Measurements from ENCODE around the gene C10orf71. TPM values are rescaled to one million over a fixed set of nuclear protein-coding genes. Genes with fewer than 3 reads are reported as not detected.

The C10orf71 gene
- polyA plus RNA-seq, 2 of the 4 experiments (the other 2 are of a cell fraction) = not detected

DNA sequence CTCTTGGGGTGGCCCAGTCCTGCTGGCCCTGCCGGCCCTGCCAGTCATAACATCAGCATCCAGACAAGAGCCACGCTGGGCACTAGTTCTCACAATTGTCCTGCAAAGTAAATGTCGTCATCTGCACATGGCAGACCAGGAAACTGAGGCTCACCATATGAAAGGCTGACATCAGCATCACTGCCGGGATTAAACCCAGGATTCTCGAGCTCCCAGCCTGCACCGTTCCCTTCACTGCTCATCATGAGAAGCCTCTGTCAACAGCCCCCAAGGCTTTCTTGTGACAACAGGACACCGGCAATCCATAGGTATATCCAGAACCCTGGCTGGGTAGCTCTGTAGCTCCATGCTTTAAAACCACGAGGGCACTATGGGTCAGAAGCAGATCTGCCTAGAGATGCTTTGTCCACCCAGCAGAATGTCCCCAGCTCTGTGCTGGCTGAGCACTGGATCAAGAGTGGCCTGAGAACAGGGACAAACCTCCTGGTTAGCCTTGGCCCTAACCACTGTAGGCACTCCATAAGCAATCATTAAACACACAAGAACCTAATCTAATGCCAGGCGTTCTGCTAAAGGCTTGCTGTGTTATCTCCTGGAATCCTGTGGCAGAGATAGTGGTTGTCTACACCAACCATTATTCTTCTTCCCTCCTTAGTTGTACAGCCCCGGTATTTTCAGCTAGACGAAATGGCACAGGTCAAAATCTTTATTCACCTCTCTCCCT, 41.2 kb upstream of the C10orf71 start:
- DNase-seq (ENCODE audit: low read depth in 1 of 2, low spot score in 1 of 2) (no peak), FAIRE-seq (no peak), ATAC-seq (no peak)
- H3K27ac ChIP-seq = no peak overlapping the region
- ChIA-PET POLR2A (no interaction called here), CTCF (no interaction called here)
- TF ChIP-seq, protein P1, sequence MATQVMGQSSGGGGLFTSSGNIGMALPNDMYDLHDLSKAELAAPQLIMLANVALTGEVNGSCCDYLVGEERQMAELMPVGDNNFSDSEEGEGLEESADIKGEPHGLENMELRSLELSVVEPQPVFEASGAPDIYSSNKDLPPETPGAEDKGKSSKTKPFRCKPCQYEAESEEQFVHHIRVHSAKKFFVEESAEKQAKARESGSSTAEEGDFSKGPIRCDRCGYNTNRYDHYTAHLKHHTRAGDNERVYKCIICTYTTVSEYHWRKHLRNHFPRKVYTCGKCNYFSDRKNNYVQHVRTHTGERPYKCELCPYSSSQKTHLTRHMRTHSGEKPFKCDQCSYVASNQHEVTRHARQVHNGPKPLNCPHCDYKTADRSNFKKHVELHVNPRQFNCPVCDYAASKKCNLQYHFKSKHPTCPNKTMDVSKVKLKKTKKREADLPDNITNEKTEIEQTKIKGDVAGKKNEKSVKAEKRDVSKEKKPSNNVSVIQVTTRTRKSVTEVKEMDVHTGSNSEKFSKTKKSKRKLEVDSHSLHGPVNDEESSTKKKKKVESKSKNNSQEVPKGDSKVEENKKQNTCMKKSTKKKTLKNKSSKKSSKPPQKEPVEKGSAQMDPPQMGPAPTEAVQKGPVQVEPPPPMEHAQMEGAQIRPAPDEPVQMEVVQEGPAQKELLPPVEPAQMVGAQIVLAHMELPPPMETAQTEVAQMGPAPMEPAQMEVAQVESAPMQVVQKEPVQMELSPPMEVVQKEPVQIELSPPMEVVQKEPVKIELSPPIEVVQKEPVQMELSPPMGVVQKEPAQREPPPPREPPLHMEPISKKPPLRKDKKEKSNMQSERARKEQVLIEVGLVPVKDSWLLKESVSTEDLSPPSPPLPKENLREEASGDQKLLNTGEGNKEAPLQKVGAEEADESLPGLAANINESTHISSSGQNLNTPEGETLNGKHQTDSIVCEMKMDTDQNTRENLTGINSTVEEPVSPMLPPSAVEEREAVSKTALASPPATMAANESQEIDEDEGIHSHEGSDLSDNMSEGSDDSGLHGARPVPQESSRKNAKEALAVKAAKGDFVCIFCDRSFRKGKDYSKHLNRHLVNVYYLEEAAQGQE (IDR thresholded peaks at IDR 0.05) = no peak
- TF ChIP-seq SMC3 (IDR thresholded peaks at IDR 0.05) (no peak), ZNF302 (CRISPR knock-in tag; IDR thresholded peaks at IDR 0.05) (no peak), HEYL (CRISPR knock-in tag; IDR thresholded peaks at IDR 0.05) (no peak), MAFK (IDR thresholded peaks at IDR 0.05; ENCODE audit: partially characterized antibody) (no peak), RAD21 (conservative IDR thresholded peaks at IDR 0.05 in 1 of 2, IDR thresholded peaks at IDR 0.05 in 1 of 2) (no peak), HDAC2 (IDR thresholded peaks at IDR 0.05) (no peak), ZC3H11A (IDR thresholded peaks at IDR 0.05) (no peak), RARB (CRISPR knock-in tag; IDR thresholded peaks at IDR 0.05) (no peak), ZFP36 (IDR thresholded peaks at IDR 0.05; ENCODE audit: borderline replicate concordance, partially characterized antibody) (no peak), CHD2 (IDR thresholded peaks at IDR 0.05; ENCODE audit: low read length, partially characterized antibody) (no peak)
- TF ChIP-seq, protein P2, sequence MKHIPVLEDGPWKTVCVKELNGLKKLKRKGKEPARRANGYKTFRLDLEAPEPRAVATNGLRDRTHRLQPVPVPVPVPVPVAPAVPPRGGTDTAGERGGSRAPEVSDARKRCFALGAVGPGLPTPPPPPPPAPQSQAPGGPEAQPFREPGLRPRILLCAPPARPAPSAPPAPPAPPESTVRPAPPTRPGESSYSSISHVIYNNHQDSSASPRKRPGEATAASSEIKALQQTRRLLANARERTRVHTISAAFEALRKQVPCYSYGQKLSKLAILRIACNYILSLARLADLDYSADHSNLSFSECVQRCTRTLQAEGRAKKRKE (CRISPR knock-in tag; IDR thresholded peaks at IDR 0.05; ENCODE audit: low read depth) = no peak
- TF ChIP-seq, protein P3, sequence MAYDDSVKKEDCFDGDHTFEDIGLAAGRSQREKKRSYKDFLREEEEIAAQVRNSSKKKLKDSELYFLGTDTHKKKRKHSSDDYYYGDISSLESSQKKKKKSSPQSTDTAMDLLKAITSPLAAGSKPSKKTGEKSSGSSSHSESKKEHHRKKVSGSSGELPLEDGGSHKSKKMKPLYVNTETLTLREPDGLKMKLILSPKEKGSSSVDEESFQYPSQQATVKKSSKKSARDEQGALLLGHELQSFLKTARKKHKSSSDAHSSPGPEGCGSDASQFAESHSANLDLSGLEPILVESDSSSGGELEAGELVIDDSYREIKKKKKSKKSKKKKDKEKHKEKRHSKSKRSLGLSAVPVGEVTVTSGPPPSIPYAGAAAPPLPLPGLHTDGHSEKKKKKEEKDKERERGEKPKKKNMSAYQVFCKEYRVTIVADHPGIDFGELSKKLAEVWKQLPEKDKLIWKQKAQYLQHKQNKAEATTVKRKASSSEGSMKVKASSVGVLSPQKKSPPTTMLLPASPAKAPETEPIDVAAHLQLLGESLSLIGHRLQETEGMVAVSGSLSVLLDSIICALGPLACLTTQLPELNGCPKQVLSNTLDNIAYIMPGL (CRISPR knock-in tag; IDR thresholded peaks at IDR 0.05; ENCODE audit: borderline replicate concordance) = no peak
- TF ChIP-seq, protein P4, sequence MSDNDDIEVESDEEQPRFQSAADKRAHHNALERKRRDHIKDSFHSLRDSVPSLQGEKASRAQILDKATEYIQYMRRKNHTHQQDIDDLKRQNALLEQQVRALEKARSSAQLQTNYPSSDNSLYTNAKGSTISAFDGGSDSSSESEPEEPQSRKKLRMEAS (IDR thresholded peaks at IDR 0.05) = no peak
- WGBS (ENCODE audit: missing lambda C conversion rate) = 19% methylated on average over 10 of the region's 11 CpGs
- no peaks in the 10 kb centered on the region for H3K9me3 ChIP-seq
- H3K4me1 ChIP-seq = no peaks in the 10 kb centered on the region
- no peak overlapping the region for H3K4me3 ChIP-seq
- H3K4me2 ChIP-seq = no peak overlapping the region

DNA sequence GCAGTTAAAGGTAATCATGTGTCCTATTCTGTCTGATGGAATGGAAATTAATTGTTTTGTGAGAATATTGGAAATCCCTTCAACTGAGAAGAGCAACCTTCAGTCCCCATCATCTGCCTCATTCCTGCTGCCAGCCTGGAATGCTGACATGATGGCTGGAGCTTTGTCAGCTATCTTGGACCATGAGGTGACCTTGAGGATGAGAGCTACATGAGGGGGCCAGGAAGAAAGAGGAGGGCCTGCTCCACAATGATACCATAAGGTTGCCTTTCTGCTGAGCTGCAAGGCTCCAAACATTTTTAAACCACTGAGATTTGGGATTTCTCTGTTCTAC, 40.7 kb upstream of the C10orf71 start:
- no peak for ATAC-seq
- POLR2A ChIA-PET = no interaction called here

DNA sequence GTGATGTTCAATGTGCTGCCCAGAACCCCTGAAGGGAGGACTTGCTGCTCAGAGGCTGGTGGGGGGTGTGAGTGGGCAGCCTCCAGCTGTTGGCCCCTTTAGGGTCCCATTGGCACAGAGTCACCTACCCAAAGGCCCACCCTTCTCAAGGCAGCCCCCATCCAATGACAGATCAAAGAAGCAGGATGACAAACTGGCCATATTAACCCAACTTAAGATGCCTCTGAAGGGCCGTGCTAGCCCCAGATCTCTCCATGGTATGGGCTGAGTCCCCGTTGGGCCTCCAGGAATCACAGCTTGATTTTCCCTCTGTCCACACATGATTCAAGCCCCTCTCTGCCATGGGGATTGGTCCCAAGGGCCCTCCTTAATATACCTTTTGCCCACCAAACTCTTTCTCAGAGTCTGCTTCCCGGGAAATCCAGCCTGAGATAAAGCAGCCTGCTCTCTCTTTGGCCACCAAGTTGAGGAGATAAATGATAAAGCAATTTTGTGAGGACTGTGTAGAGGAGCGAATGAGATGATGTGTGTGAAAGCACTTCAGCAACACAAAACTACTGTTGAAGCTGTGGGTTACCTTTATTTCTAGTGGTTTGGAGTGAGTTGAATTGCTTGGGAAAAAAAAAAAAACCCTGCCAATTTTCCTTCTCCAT, 38.2 kb upstream of the C10orf71 start:
- CTCF ChIA-PET = interaction anchor here (0.8 kb wide), 1 partner anchor 605 kb away, joined by 3 read pairs; no protein-coding TSS in a partner anchor
- FAIRE-seq (no peak), ATAC-seq (no peak), DNase-seq (ENCODE audit: low read depth in 1 of 2, low spot score in 1 of 2) (no peak)
- Histone ChIP-seq H3K4me2 (no peak overlapping the region), H3K4me1 (no peaks in the 10 kb centered on the region), H3K4me3 (no peak overlapping the region), H3K27ac (no peak overlapping the region), H3K9me3 (no peaks in the 10 kb centered on the region)
- WGBS (ENCODE audit: missing lambda C conversion rate) = 8% methylated on average over 4 of the region's 4 CpGs
- POLR2A ChIA-PET = no interaction called here
- no peak for TF ChIP-seq CHD2 (IDR thresholded peaks at IDR 0.05; ENCODE audit: low read length, partially characterized antibody)
- TF ChIP-seq, protein P5, sequence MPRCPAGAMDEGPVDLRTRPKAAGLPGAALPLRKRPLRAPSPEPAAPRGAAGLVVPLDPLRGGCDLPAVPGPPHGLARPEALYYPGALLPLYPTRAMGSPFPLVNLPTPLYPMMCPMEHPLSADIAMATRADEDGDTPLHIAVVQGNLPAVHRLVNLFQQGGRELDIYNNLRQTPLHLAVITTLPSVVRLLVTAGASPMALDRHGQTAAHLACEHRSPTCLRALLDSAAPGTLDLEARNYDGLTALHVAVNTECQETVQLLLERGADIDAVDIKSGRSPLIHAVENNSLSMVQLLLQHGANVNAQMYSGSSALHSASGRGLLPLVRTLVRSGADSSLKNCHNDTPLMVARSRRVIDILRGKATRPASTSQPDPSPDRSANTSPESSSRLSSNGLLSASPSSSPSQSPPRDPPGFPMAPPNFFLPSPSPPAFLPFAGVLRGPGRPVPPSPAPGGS (IDR thresholded peaks at IDR 0.05) = no peak
- TF ChIP-seq CBX8 (IDR thresholded peaks at IDR 0.05) = no peak
- TF ChIP-seq HOXA7 (CRISPR knock-in tag; IDR thresholded peaks at IDR 0.05) = no peak
- TF ChIP-seq HEYL (CRISPR knock-in tag; IDR thresholded peaks at IDR 0.05) = no peak
- no peak for TF ChIP-seq ZFP36 (IDR thresholded peaks at IDR 0.05; ENCODE audit: borderline replicate concordance, partially characterized antibody)
- no peak for TF ChIP-seq POLR2AphosphoS2 (conservative IDR thresholded peaks at IDR 0.05; ENCODE audit: low read length)
- TF ChIP-seq RNF2 (IDR thresholded peaks at IDR 0.05; ENCODE audit: borderline replicate concordance, low read depth) = no peak
- no peak for TF ChIP-seq ZC3H11A (IDR thresholded peaks at IDR 0.05)
- TF ChIP-seq, protein P6, sequence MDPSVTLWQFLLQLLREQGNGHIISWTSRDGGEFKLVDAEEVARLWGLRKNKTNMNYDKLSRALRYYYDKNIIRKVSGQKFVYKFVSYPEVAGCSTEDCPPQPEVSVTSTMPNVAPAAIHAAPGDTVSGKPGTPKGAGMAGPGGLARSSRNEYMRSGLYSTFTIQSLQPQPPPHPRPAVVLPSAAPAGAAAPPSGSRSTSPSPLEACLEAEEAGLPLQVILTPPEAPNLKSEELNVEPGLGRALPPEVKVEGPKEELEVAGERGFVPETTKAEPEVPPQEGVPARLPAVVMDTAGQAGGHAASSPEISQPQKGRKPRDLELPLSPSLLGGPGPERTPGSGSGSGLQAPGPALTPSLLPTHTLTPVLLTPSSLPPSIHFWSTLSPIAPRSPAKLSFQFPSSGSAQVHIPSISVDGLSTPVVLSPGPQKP (IDR thresholded peaks at IDR 0.05; ENCODE audit: low read depth, low read length) = no peak
- TF ChIP-seq, protein P7, sequence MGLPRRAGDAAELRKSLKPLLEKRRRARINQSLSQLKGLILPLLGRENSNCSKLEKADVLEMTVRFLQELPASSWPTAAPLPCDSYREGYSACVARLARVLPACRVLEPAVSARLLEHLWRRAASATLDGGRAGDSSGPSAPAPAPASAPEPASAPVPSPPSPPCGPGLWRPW (IDR thresholded peaks at IDR 0.05) = no peak
- no peak for TF ChIP-seq ZNF302 (CRISPR knock-in tag; IDR thresholded peaks at IDR 0.05)
- TF ChIP-seq SMC3 (IDR thresholded peaks at IDR 0.05) = no peak

More for the DNA sequence above, 40.7 kb upstream of the C10orf71 start:
- Histone ChIP-seq H3K4me3 (no peak overlapping the region), H3K4me2 (no peak overlapping the region), H3K4me1 (no peaks in the 10 kb centered on the region), H3K27ac (no peak overlapping the region), H3K9me3 (no peaks in the 10 kb centered on the region)
- DNase-seq (ENCODE audit: low read depth in 1 of 2, low spot score in 1 of 2) (no peak), FAIRE-seq (no peak)
- CTCF ChIA-PET = no interaction called here
- no peak for TF ChIP-seq RNF2 (IDR thresholded peaks at IDR 0.05; ENCODE audit: borderline replicate concordance, low read depth)

Data from A549 (cell line).